ENCODE measurements around the gene KIN. TPM values are rescaled to one million over a fixed set of nuclear protein-coding genes. Genes with fewer than 3 reads are reported as not detected.

Gene KIN
- total RNA-seq, 1 donor from 2014 or later, result 13.9 TPM

Other genes starting within 250 kb of the KIN start
- not detected in 2 replicates for gene ITIH5, start 121.0 kb downstream of the KIN start, total RNA-seq
- gene ITIH2, start 84.7 kb downstream of the KIN start, total RNA-seq, result not detected in 2 replicates
- gene ATP5F1C, start 184 bp upstream of the KIN start, total RNA-seq, result 280 and 283 TPM in 2 replicates
- 16.0 and 16.6 TPM in 2 replicates for gene TAF3, start 30.5 kb upstream of the KIN start, total RNA-seq